ENCODE measurements around the gene PORCN.

The PORCN gene

DNA sequence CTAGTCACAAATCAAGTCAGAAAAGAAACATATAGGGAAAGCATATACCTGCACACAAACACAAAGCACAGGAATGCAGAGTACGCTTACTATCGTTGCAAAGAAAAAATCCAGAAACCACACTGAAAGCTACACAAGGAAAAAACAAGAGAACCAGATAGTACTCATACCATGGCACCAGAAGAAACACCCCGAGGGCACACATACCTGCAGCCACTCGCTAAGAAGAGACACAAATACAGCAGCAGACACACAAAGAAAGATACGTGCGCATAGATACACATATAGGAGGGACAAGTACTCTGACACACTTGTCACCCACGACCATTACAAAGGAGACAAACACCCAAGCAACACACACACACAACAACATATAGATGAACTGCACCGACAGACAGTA is 37.3 kb upstream of the PORCN start:
- H3K4me3 ChIP-seq (ENCODE audit: low read depth, low read length) = no peak overlapping the region
- no peak for DNase-seq (ENCODE audit: low read depth)
- TF ChIP-seq, protein P1, sequence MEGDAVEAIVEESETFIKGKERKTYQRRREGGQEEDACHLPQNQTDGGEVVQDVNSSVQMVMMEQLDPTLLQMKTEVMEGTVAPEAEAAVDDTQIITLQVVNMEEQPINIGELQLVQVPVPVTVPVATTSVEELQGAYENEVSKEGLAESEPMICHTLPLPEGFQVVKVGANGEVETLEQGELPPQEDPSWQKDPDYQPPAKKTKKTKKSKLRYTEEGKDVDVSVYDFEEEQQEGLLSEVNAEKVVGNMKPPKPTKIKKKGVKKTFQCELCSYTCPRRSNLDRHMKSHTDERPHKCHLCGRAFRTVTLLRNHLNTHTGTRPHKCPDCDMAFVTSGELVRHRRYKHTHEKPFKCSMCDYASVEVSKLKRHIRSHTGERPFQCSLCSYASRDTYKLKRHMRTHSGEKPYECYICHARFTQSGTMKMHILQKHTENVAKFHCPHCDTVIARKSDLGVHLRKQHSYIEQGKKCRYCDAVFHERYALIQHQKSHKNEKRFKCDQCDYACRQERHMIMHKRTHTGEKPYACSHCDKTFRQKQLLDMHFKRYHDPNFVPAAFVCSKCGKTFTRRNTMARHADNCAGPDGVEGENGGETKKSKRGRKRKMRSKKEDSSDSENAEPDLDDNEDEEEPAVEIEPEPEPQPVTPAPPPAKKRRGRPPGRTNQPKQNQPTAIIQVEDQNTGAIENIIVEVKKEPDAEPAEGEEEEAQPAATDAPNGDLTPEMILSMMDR (IDR thresholded peaks at IDR 0.05; ENCODE audit: insufficient read depth, low read depth, low read length, missing control alignments) = no peak

DNA sequence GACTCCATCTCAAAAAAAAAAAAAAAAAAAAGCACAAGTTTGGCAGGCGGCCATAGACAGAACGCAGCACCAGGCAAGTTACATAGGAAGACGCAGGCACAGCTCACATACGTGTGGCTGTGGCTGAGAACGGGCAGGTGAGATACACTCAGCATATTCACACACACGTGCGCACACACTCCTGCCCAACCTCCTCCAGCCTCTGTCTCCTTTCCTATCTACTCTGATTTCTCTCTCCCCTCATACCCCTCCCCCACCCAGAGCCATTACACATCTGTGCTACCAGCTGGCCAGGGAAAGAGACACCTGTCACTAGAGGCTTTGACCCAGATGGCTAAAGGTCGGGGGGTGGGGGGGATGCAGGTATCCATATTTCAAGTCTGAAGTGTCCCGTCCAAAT is 36.6 kb upstream of the PORCN start:
- DNase-seq (ENCODE audit: low read depth) = no peak
- H3K4me3 ChIP-seq (ENCODE audit: low read depth, low read length) = no peak overlapping the region
- TF ChIP-seq, protein P1 (IDR thresholded peaks at IDR 0.05; ENCODE audit: insufficient read depth, low read depth, low read length, missing control alignments) = no peak

DNA sequence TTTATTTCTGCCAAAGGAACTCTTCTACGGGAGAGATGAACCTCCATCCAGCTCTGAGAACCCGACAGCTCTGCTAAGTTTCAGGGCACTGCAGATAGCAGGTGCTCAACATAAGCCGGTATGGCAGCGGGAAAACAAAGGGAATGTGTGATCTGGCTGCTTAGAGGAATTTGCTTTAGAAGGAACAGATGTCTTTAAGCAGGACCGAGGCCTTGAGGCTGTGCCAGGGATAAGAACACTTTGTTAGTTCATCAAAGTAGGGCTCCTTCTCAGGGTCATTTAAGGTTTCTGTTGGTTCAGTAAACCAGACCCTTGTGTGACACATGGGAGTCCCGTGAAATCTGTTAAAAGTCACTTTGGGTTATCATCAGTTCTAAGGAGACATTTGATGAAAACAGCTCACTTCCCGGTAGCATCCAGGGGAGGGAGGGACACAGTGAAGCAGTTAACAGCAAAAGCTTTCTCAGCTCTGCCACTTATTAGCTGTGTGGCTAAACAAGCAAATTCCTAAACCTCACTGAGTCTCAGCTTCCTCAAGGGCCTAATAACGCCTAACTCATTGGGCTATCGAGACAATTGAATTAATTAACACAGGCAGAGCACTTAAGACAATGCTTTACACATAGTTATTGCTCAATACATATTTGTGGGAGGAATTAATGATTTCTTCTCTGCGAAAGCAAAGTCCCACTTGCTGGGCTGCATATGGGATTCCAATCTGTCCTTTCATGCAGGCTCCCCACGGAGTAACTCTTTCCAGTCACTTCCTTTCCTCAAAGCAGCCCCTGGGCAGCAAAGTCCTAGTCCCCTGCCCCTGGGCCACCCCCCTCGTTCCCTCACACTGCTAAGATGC is 35.7 kb upstream of the PORCN start:
- TF ChIP-seq, protein P1 (IDR thresholded peaks at IDR 0.05; ENCODE audit: insufficient read depth, low read depth, low read length, missing control alignments) = no peak
- no peak overlapping the region for H3K4me3 ChIP-seq (ENCODE audit: low read depth, low read length)
- DNase-seq (ENCODE audit: low read depth) = no peak

DNA sequence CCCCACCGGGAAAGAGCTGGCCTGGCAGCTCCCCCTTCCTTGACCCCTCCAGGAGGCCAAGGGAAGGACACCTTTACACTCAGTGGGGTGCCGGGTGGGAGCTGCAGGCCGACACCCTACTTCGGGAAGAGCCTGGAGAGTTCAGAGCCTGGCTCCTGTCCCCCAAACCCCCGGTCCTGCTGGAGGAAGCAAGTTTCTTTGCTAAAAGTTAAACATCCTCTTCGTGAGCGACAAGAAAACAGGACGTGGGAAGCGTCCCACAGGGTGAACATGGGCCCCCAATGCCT is 35.1 kb upstream of the PORCN start:
- no peak for DNase-seq (ENCODE audit: low read depth)
- no peak overlapping the region for H3K4me3 ChIP-seq (ENCODE audit: low read depth, low read length)
- TF ChIP-seq, protein P1 (IDR thresholded peaks at IDR 0.05; ENCODE audit: insufficient read depth, low read depth, low read length, missing control alignments) = no peak

DNA sequence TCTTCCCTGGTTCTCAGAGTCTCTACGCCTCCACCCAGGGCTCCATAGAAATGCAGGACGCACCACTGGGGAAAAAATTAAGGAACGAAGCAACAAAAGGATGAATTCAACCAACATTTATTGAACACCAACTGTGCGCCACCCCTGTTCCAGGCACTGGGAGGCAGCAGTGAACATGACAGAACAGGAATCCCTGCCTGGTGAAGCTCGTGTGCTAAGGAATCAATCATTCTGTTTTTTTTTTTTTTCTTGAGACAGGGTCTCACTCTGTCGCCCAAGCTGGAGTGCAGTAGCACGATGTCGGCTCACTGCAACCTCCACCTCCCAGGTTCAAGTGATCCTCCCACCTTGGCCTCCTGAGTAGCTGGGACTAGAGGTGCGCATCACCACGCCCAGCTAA is 34.7 kb upstream of the PORCN start:
- DNase-seq (ENCODE audit: low read depth) = peak; percentile 40
- TF ChIP-seq, protein P1 (IDR thresholded peaks at IDR 0.05; ENCODE audit: insufficient read depth, low read depth, low read length, missing control alignments) = peak; percentile 14
- no peak overlapping the region for H3K4me3 ChIP-seq (ENCODE audit: low read depth, low read length)

DNA sequence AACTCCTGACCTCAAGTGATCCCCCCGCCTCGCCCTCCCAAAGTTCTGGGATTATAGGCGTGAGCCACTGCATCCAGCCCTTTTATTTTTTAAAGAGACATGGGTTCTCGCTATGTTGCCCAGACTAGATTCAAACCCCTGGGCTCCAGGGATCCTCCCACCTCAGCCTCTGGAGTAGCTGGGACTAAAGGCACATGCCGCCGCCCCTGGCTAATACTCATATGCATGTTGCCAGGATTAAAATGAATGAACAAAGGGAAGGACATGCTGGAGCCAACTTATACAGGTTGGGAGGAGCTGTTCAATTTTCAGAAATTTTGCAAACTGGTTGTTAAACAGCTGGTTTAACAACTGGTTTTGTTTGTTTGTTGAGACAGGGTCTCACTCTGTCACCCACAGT is 34.2 kb upstream of the PORCN start:
- H3K4me3 ChIP-seq (ENCODE audit: low read depth, low read length) = peak overlapping the region; percentile 93
- TF ChIP-seq, protein P1 (IDR thresholded peaks at IDR 0.05; ENCODE audit: insufficient read depth, low read depth, low read length, missing control alignments) = no peak
- DNase-seq (ENCODE audit: low read depth) = no peak

DNA sequence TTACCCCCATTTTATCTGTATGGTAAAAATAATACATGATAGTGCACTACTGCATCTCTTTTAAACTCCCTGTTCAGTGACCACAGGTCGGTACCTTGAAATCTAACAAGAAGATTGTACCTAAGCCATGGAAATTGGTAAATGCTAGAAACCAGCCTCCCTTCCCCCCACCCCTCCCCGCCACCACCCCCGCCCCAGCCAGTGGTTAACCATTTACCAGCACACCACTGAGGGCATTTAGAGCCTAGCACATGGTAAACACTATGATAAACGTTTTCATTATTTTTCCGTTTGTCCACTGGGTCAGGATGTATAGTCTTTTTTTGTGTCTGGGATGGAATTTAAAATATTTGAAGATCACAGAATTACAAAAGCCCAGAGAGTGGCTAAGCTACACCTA is 33.5 kb upstream of the PORCN start:
- TF ChIP-seq, protein P1 (IDR thresholded peaks at IDR 0.05; ENCODE audit: insufficient read depth, low read depth, low read length, missing control alignments) = no peak
- peak overlapping the region; percentile 93 for H3K4me3 ChIP-seq (ENCODE audit: low read depth, low read length)
- no peak for DNase-seq (ENCODE audit: low read depth)
